Endodermal cell (in vitro differentiated cells): ENCODE measurements around the gene OSER1. TPM values are rescaled to one million over a fixed set of nuclear protein-coding genes. Genes with fewer than 3 reads are reported as not detected.

Experiments used
- DNase-seq: peaks from one replicate; pipeline ENCODE4 v3.0.0-alpha.2; 2017
- H3K27ac ChIP-seq: 2 replicates; pipeline ENCODE4 v1.5.1; 2013; ENCODE audit warnings: mild to moderate bottlenecking, low read depth, low read length, moderate library complexity
- H3K27me3 ChIP-seq: 2 replicates; pipeline ENCODE4 v1.6.1; 2013; ENCODE audit warnings: mild to moderate bottlenecking, low read length, moderate library complexity; ENCODE audit not compliant: insufficient read depth, control insufficient read depth, poor library complexity, severe bottlenecking
- H3K36me3 ChIP-seq: 2 replicates; pipeline ENCODE4 v1.7.0; 2013; ENCODE audit warnings: mild to moderate bottlenecking, low read length, moderate library complexity; ENCODE audit not compliant: control insufficient read depth, insufficient read depth
- H3K4me1 ChIP-seq: one replicate; pipeline ENCODE4 v1.7.0; 2013; ENCODE audit warnings: low read length; ENCODE audit not compliant: control insufficient read depth, insufficient read depth
- H3K4me3 ChIP-seq: 2 replicates; pipeline ENCODE4 v1.5.1; 2013; ENCODE audit warnings: mild to moderate bottlenecking, low read length, moderate library complexity
- H3K9ac ChIP-seq: 2 replicates; pipeline ENCODE4 v1.6.1; 2013; ENCODE audit warnings: mild to moderate bottlenecking, low read length, moderate library complexity; ENCODE audit not compliant: poor library complexity, severe bottlenecking; ENCODE audit errors: extremely low read depth
- H3K9me3 ChIP-seq: 2 replicates; pipeline ENCODE4 v1.6.1; 2013; ENCODE audit warnings: mild to moderate bottlenecking, low read length, moderate library complexity; ENCODE audit not compliant: control insufficient read depth
- H3K27ac Mint-ChIP-seq: 2 replicates; pipeline ENCODE4 v1.8.0; 2020; ENCODE audit warnings: mixed read lengths
- H3K27me3 Mint-ChIP-seq: 2 replicates; pipeline ENCODE4 v1.8.0; 2021; ENCODE audit warnings: mild to moderate bottlenecking, mixed read lengths; ENCODE audit not compliant: insufficient read depth
- H3K36me3 Mint-ChIP-seq: 2 replicates; pipeline ENCODE4 v1.8.0; 2020; ENCODE audit warnings: low read depth, mixed read lengths
- H3K4me1 Mint-ChIP-seq: 2 replicates; pipeline ENCODE4 v1.8.0; 2020; ENCODE audit warnings: mixed read lengths
- H3K4me3 Mint-ChIP-seq: 2 replicates; pipeline ENCODE4 v1.8.0; 2020; ENCODE audit warnings: mild to moderate bottlenecking, moderate library complexity, mixed read lengths
- H3K9me3 Mint-ChIP-seq: 2 replicates; pipeline ENCODE4 v1.8.0; 2020; ENCODE audit warnings: mild to moderate bottlenecking, mixed read lengths
- CTCF ChIP-seq: fragments of 200-600 bp; sonication (generic); conservative IDR thresholded peaks from 2 replicates; pipeline ENCODE4 v1.5.0; 2021; ENCODE audit warnings: antibody characterized with exemption, mild to moderate bottlenecking
- WGBS, 2 experiments: methylation state at CpG; one replicate each; pipeline versions ENCODE4 v1.1.5 to v1.1.7; 2013; ENCODE audit warnings: missing lambda C conversion rate in 2 of 2, mixed read lengths in 1 of 2; ENCODE audit not compliant: insufficient coverage in 1 of 2, insufficient read length in 1 of 2; 5-methylcytosine and 5-hydroxymethylcytosine counted together
- total RNA-seq, 2 donors: library from RNA; stranded (reverse); fragmentation: NEBNext Ultra II Directional in 1 of 2; extraction: Animal tissue kit (Norgen Biotek cat#: 25700) in 1 of 2; gene quantifications; 2 replicates in 1 of 2; 3 replicates in 1 of 2; pipeline ENCODE4 v1.2.1, GENCODE V29; 2021

Gene OSER1
- total RNA-seq, 2 donors from 2014 or later: 34.2 to 38.7 TPM

- Histone ChIP-seq H3K4me3 (no peak overlapping the region), H3K4me1 (no peaks in the 10 kb centered on the region), H3K36me3 (no peaks in the 10 kb centered on the region), H3K9me3 (no peaks in the 10 kb centered on the region), H3K9ac (no peak overlapping the region), H3K27me3 (no peaks in the 10 kb centered on the region), H3K27ac (no peak overlapping the region)
- peaks cover 2% of the 10 kb centered on the region for H3K27me3 Mint-ChIP-seq
- no peaks in the 10 kb centered on the region for H3K9me3 Mint-ChIP-seq
- 86 to 97% methylated on average over 1 to 2 of the region's 2 CpGs for WGBS, 2 experiments
- no peak overlapping the region for H3K4me3 Mint-ChIP-seq
- TF ChIP-seq CTCF: no peak
- no peaks in the 10 kb centered on the region for H3K4me1 Mint-ChIP-seq
- no peak for DNase-seq
- H3K36me3 Mint-ChIP-seq: no peaks in the 10 kb centered on the region
- no peak overlapping the region for H3K27ac Mint-ChIP-seq
Measured at GRCh38 chr20:44159125-44159524, 51.4 kb downstream of the OSER1 start.

- peak overlapping the region; percentile 29 for H3K27ac ChIP-seq
- no peak overlapping the region for H3K4me3 ChIP-seq
- 91% methylated on average over 3 to 5 of the region's 5 CpGs for WGBS, 2 experiments
- Mint-ChIP-seq H3K27me3 (no peaks in the 10 kb centered on the region), H3K4me1 (no peaks in the 10 kb centered on the region), H3K27ac (no peak overlapping the region), H3K9me3 (no peaks in the 10 kb centered on the region), H3K36me3 (no peaks in the 10 kb centered on the region), H3K4me3 (no peak overlapping the region)
- DNase-seq: no peak
- TF ChIP-seq CTCF: no peak
- no peaks in the 10 kb centered on the region for H3K27me3 ChIP-seq
- H3K9ac ChIP-seq: no peak overlapping the region
- H3K36me3 ChIP-seq: no peaks in the 10 kb centered on the region
- H3K4me1 ChIP-seq: no peaks in the 10 kb centered on the region
- H3K9me3 ChIP-seq: no peaks in the 10 kb centered on the region
Measured at GRCh38 chr20:44157061-44157460, 53.5 kb downstream of the OSER1 start.

GRCh38 chr20:44154521-44155001, 56.0 kb downstream of the OSER1 start:
- H3K36me3 Mint-ChIP-seq: no peaks in the 10 kb centered on the region
- peak; percentile 71 for DNase-seq
- H3K4me3 ChIP-seq: no peak overlapping the region
- H3K4me1 Mint-ChIP-seq: no peaks in the 10 kb centered on the region
- no peaks in the 10 kb centered on the region for H3K4me1 ChIP-seq
- no peak overlapping the region for H3K27ac ChIP-seq
- H3K9me3 ChIP-seq: no peaks in the 10 kb centered on the region
- H3K27ac Mint-ChIP-seq: no peak overlapping the region
- no peak overlapping the region for H3K4me3 Mint-ChIP-seq
- H3K9me3 Mint-ChIP-seq: no peaks in the 10 kb centered on the region
- H3K36me3 ChIP-seq: no peaks in the 10 kb centered on the region
- no peak overlapping the region for H3K9ac ChIP-seq
- H3K27me3 Mint-ChIP-seq: no peaks in the 10 kb centered on the region
- no peak for TF ChIP-seq CTCF
- H3K27me3 ChIP-seq: no peaks in the 10 kb centered on the region
- 48 to 76% methylated on average over 3 to 7 of the region's 7 CpGs for WGBS, 2 experiments
